ENCODE results near the gene STRN. TPM values are rescaled to one million over a fixed set of nuclear protein-coding genes. Genes with fewer than 3 reads are reported as not detected.

Gene STRN
- total and polyA plus RNA-seq, 2 donors (not counting 1 experiment from before 2014, with no cell fraction given): 13.7 to 19.9 TPM

DNA sequence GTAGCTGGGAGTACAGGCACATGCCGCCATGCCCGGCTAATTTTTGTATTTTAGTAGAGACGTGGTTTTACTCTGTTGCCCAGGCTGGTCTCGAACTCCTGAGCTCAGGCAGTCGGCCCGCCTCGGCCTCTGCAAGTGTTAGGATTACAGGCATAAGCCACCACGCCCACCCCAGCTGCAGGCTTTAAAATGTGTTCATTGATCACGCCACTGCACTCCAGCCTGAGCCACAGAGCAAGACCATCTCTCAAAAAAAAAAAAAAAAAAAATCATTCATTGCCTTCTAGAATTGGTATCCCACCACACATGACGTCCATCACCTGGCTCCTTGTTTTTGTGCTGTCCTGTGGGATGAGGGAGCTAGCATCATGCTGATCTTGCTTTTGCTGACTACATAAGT, 142.5 kb downstream of the STRN start:
- Histone ChIP-seq H2AFZ (ENCODE audit: low read length) (no peak overlapping the region), H3K4me3 (replicated peaks in 1 of 4; ENCODE audit: control extremely low read depth in 1 of 4, insufficient read depth in 1 of 4, low read depth in 3 of 4, low read length in 4 of 4) (no peak overlapping the region), H3K79me2 (ENCODE audit: control insufficient read depth, insufficient read depth, low read length) (no peaks in the 10 kb centered on the region), H3K9ac (ENCODE audit: insufficient read depth, low read length) (no peak overlapping the region), H3K9me3 (ENCODE audit: control insufficient read depth, insufficient read depth, low read depth, low read length) (no peaks in the 10 kb centered on the region), H3K4me1 (ENCODE audit: control insufficient read depth, extremely low read depth, insufficient read depth, low read length) (no peaks in the 10 kb centered on the region), H4K20me1 (ENCODE audit: control insufficient read depth, extremely low read depth, insufficient read depth, low read length) (no peaks in the 10 kb centered on the region), H3K27me3 (ENCODE audit: control insufficient read depth, insufficient read depth, low read length) (peaks cover 2% of the 10 kb centered on the region), H3K27ac (ENCODE audit: insufficient read depth, low read length) (no peak overlapping the region), H3K4me2 (ENCODE audit: extremely low read depth, insufficient read depth, low read length) (no peak overlapping the region), H3K36me3 (ENCODE audit: control insufficient read depth, insufficient read depth, low read length) (no peaks in the 10 kb centered on the region)
- no peak for DNase-seq (ENCODE audit: low read depth in 2 of 2)
- TF ChIP-seq, protein P1, sequence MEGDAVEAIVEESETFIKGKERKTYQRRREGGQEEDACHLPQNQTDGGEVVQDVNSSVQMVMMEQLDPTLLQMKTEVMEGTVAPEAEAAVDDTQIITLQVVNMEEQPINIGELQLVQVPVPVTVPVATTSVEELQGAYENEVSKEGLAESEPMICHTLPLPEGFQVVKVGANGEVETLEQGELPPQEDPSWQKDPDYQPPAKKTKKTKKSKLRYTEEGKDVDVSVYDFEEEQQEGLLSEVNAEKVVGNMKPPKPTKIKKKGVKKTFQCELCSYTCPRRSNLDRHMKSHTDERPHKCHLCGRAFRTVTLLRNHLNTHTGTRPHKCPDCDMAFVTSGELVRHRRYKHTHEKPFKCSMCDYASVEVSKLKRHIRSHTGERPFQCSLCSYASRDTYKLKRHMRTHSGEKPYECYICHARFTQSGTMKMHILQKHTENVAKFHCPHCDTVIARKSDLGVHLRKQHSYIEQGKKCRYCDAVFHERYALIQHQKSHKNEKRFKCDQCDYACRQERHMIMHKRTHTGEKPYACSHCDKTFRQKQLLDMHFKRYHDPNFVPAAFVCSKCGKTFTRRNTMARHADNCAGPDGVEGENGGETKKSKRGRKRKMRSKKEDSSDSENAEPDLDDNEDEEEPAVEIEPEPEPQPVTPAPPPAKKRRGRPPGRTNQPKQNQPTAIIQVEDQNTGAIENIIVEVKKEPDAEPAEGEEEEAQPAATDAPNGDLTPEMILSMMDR (conservative IDR thresholded peaks at IDR 0.05 in 1 of 2, IDR thresholded peaks at IDR 0.05 in 1 of 2; ENCODE audit: low read depth in 1 of 2, low read length in 2 of 2): no peak

DNA sequence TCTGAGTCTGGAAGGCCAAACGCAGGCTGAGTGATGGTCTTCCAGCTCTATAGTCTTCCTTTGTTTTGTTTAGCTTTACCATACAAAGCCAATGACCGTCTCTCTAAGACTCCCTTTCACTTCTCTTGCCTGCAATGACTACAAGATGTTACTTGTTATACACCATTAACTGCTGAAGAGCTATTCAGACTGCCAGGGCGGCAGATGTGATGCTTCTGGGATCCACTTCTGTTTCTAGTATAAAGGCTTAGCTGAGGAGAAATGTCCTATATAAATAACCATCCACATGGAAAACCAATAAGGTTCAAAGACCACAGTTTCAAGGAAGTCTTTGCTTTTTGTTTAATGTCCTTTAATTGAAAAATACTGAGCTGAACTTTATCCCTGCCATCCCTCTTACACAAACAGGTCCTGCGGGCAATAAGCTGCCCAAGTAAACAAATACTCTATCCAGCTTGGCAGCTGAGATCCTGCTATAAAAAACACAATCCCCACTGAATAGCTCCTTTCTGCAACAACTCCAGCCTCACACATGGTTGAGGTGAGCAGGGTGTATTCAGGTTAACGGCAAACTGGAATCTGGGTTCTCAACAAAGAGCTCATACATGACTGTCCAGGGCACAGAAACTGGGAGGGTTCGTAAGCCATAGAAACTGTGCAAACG, 145.3 kb downstream of the STRN start:
- Histone ChIP-seq H3K4me1 (ENCODE audit: control insufficient read depth, extremely low read depth, insufficient read depth, low read length) (no peaks in the 10 kb centered on the region), H3K4me2 (ENCODE audit: extremely low read depth, insufficient read depth, low read length) (no peak overlapping the region), H3K9ac (ENCODE audit: insufficient read depth, low read length) (no peak overlapping the region), H3K79me2 (ENCODE audit: control insufficient read depth, insufficient read depth, low read length) (no peaks in the 10 kb centered on the region), H2AFZ (ENCODE audit: low read length) (no peak overlapping the region), H4K20me1 (ENCODE audit: control insufficient read depth, extremely low read depth, insufficient read depth, low read length) (no peaks in the 10 kb centered on the region), H3K4me3 (replicated peaks in 1 of 4; ENCODE audit: control extremely low read depth in 1 of 4, insufficient read depth in 1 of 4, low read depth in 3 of 4, low read length in 4 of 4) (no peak overlapping the region), H3K9me3 (ENCODE audit: control insufficient read depth, insufficient read depth, low read depth, low read length) (no peaks in the 10 kb centered on the region), H3K27ac (ENCODE audit: insufficient read depth, low read length) (no peak overlapping the region), H3K27me3 (ENCODE audit: control insufficient read depth, insufficient read depth, low read length) (peaks cover 2% of the 10 kb centered on the region), H3K36me3 (ENCODE audit: control insufficient read depth, insufficient read depth, low read length) (no peaks in the 10 kb centered on the region)
- DNase-seq (ENCODE audit: low read depth in 2 of 2): no peak
- TF ChIP-seq, protein P1 (conservative IDR thresholded peaks at IDR 0.05 in 1 of 2, IDR thresholded peaks at IDR 0.05 in 1 of 2; ENCODE audit: low read depth in 1 of 2, low read length in 2 of 2): no peak
- TF ChIP-seq EZH2 (IDR thresholded peaks at IDR 0.05; ENCODE audit: low read length, missing control alignments): no peak

DNA sequence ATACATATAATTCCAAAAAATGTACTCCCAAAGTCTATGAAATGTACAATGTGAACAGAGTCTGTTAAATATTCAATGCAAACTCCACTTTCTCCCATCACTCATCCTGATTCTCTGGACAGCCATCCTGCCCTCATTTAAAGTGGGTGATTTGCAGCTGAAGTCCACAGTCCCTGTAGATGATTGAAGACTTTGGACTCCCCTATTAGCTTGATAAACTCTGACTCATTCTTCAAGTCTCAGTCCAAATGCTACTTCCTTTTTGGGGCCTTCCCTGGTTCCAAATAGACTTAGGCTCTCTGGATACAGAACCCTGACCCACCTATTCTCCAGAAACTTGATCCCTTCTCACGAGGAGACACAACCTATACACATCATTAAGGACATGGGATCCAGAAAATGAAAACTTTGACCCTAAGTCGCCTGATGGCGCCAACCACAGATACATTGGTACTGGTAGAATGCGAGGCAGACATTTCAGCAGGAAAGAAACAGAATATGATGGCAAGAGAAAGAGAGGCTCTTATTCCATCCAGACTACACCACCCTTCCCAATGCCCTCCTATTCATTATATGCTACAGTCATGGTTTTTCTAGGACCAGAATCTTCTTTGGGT, 147.1 kb downstream of the STRN start:
- no peak for TF ChIP-seq EZH2 (IDR thresholded peaks at IDR 0.05; ENCODE audit: low read length, missing control alignments)
- TF ChIP-seq, protein P1 (conservative IDR thresholded peaks at IDR 0.05 in 1 of 2, IDR thresholded peaks at IDR 0.05 in 1 of 2; ENCODE audit: low read depth in 1 of 2, low read length in 2 of 2): no peak
- Histone ChIP-seq H3K4me1 (ENCODE audit: control insufficient read depth, extremely low read depth, insufficient read depth, low read length) (no peaks in the 10 kb centered on the region), H3K4me3 (replicated peaks in 1 of 4; ENCODE audit: control extremely low read depth in 1 of 4, insufficient read depth in 1 of 4, low read depth in 3 of 4, low read length in 4 of 4) (no peak overlapping the region), H3K27me3 (ENCODE audit: control insufficient read depth, insufficient read depth, low read length) (peaks cover 2% of the 10 kb centered on the region), H3K36me3 (ENCODE audit: control insufficient read depth, insufficient read depth, low read length) (no peaks in the 10 kb centered on the region), H3K27ac (ENCODE audit: insufficient read depth, low read length) (no peak overlapping the region), H2AFZ (ENCODE audit: low read length) (no peak overlapping the region), H3K4me2 (ENCODE audit: extremely low read depth, insufficient read depth, low read length) (no peak overlapping the region), H4K20me1 (ENCODE audit: control insufficient read depth, extremely low read depth, insufficient read depth, low read length) (no peaks in the 10 kb centered on the region), H3K9me3 (ENCODE audit: control insufficient read depth, insufficient read depth, low read depth, low read length) (no peaks in the 10 kb centered on the region), H3K9ac (ENCODE audit: insufficient read depth, low read length) (no peak overlapping the region), H3K79me2 (ENCODE audit: control insufficient read depth, insufficient read depth, low read length) (no peaks in the 10 kb centered on the region)
- DNase-seq (ENCODE audit: low read depth in 2 of 2): no peak
